Inferior parietal cortex (tissue), 1 donor: Measurements from ENCODE around the gene RNASE4.
"Not testable (repeated sequence)": the region's sequence is repeated elsewhere in the genome, so short reads cannot be mapped to it uniquely, and the experiment has no call there.

Experiments used
- DNase-seq: peaks from one replicate; pipeline ENCODE4 v3.0.0-alpha.2; 2016; ENCODE audit errors: extremely low spot score

Gene RNASE4

GRCh38 chr14:20683891-20684661, at the start of gene RNASE4:
RNASE4 (plus strand) TSS chr14:20684560; CDS start chr14:20699372, 14,812 bp downstream.
- peak; percentile 93 for DNase-seq

GRCh38 chr14:20641591-20641990, 42.8 kb upstream of the RNASE4 start, which contains the start of gene OR6S1:
OR6S1 (minus strand) TSS chr14:20641691; CDS start chr14:20641691, 0 bp downstream.
- no peak for DNase-seq

GRCh38 chr14:20642182-20642581, 42.2 kb upstream of the RNASE4 start:
- DNase-seq, result no peak

GRCh38 chr14:20642755-20643154, 41.6 kb upstream of the RNASE4 start:
- not testable (repeated sequence) for DNase-seq

- DNase-seq, result no peak
Measured at GRCh38 chr14:20644520-20644919, 39.8 kb upstream of the RNASE4 start.

- no peak for DNase-seq
Measured at GRCh38 chr14:20645481-20645880, 38.9 kb upstream of the RNASE4 start.

GRCh38 chr14:20652996-20653975, 31.1 kb upstream of the RNASE4 start:
- DNase-seq, result no peak

- no peak for DNase-seq
Measured at GRCh38 chr14:20655851-20656250, 28.5 kb upstream of the RNASE4 start.

- DNase-seq, result no peak
Measured at GRCh38 chr14:20656274-20656673, 28.1 kb upstream of the RNASE4 start.

- no peak for DNase-seq
Measured at GRCh38 chr14:20657216-20658211, 26.8 kb upstream of the RNASE4 start.

GRCh38 chr14:20658246-20658645, 26.1 kb upstream of the RNASE4 start:
- DNase-seq, result no peak

- DNase-seq, result no peak
Measured at GRCh38 chr14:20659336-20659735, 25.0 kb upstream of the RNASE4 start.

DNA sequence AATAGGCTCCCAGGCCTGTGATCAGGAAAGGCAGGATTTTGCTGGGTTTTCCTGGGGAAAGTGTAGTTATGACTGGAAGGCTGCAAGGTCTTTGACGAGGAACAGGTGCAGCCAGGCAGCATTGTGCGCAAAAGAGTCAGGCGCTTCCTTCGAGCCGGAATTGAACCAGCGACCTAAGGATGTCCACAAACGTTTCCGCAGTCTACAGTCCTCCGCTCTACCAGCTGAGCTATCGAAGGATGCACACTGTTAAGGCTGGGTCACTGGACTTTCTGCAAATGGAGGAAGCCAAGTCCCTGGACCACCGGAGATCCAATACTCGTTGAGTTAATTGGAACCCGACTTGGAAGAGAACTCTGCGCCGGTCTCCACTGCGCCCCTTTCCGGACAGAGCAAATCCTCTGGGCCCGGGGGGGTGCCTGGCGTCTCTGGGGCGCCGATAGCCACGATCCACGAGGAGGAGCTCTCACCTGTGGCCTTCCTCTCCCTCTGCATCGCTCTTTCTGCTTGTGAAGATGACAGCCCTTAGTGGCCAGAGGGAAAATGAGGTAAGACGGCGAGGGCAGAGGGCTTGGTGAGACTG, 24.5 kb upstream of the RNASE4 start:
- DNase-seq, result no peak

GRCh38 chr14:20661197-20661596, 23.2 kb upstream of the RNASE4 start:
- no peak for DNase-seq

GRCh38 chr14:20662968-20663732, 21.2 kb upstream of the RNASE4 start:
- DNase-seq, result peak; percentile 53

GRCh38 chr14:20666400-20666961, 17.9 kb upstream of the RNASE4 start:
- not testable (repeated sequence) for DNase-seq

DNA sequence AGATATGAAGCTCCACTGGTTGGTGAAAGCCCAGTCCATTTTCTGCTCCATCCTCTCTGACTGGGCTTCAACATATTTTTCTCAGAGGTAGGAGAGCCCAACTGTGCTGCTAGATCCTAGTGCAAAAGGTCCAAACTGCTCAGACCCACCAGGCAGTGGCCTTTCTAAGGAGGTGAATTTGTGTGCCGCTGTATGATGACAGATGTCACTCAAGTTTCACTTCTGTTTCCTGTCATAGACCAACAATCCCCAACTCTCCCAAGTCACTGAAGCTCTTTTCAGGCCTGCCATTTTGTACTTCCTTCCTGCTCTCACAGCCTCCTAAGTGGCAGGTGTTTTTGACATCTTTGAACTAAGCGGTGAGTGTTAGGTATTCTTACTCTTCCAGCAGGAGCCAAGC, 16.4 kb upstream of the RNASE4 start:
- no peak for DNase-seq

- DNase-seq, result no peak
Measured at GRCh38 chr14:20668969-20669368, 15.4 kb upstream of the RNASE4 start.

- DNase-seq, result no peak
Measured at GRCh38 chr14:20671597-20672283, 12.6 kb upstream of the RNASE4 start.
